Esophagus muscularis mucosa (tissue), 4 donors: ENCODE measurements around the gene SLC12A7. TPM values are rescaled to one million over a fixed set of nuclear protein-coding genes. Genes with fewer than 3 reads are reported as not detected.
"Not testable (repeated sequence)": the region's sequence is repeated elsewhere in the genome, so short reads cannot be mapped to it uniquely, and the experiment has no call there.

Experiments
- DNase-seq: peaks from one replicate; pipeline ENCODE4 v3.0.0-alpha.2; 2017; ENCODE audit errors: extremely low spot score
- H3K27ac ChIP-seq, 4 donors: fragments of 200-600 bp; sonication (generic); replicated peaks in 1 of 4; 1 replicate in 3 of 4; 2 replicates in 1 of 4; pipeline ENCODE4 v1.5.1; 2016 to 2019; ENCODE audit warnings: mild to moderate bottlenecking in 1 of 4
- H3K27me3 ChIP-seq, 4 donors: fragments of 200-600 bp; sonication (generic); one replicate each; pipeline versions ENCODE4 v1.5.1 to v1.6.0; 2016 to 2019
- H3K36me3 ChIP-seq, 4 donors: fragments of 200-600 bp; sonication (generic); one replicate each; pipeline ENCODE4 v1.5.1; 2016 to 2019
- H3K4me1 ChIP-seq, 4 donors: fragments of 200-600 bp; sonication (generic); one replicate each; pipeline ENCODE4 v1.5.1; 2016 to 2019
- H3K4me3 ChIP-seq, 4 donors: fragments of 200-600 bp; sonication (generic); 1 replicate in 2 of 4; 2 replicates in 2 of 4; pipeline ENCODE4 v1.5.1; 2016 to 2019; ENCODE audit warnings: mild to moderate bottlenecking in 4 of 4, moderate library complexity in 1 of 4
- H3K9me3 ChIP-seq, 4 donors: fragments of 200-600 bp; sonication (generic); 1 replicate in 3 of 4; 2 replicates in 1 of 4; pipeline ENCODE4 v1.5.1; 2016 to 2019
- EP300 ChIP-seq: sonication (generic); formaldehyde crosslinking; IDR thresholded peaks from one replicate; pipeline ENCODE4 v1.6.1; 2017; ENCODE audit warnings: antibody characterized with exemption
- POLR2A ChIP-seq: fragments of 450-650 bp; IDR thresholded peaks from one replicate; pipeline ENCODE4 v1.6.1; 2017; ENCODE audit warnings: antibody characterized with exemption, moderate library complexity, mild to moderate bottlenecking, low read depth
- POLR2AphosphoS5 ChIP-seq, 2 donors: sonication (generic); formaldehyde crosslinking; IDR thresholded peaks; one replicate each; pipeline ENCODE4 v1.6.1; 2017; ENCODE audit warnings: antibody characterized with exemption in 2 of 2
- WGBS: methylation state at CpG from one replicate; pipeline ENCODE4 v1.1.5; 2018; 5-methylcytosine and 5-hydroxymethylcytosine counted together
- intact Hi-C: fragments of 100-400 bp; cut with DNase I; formaldehyde crosslinking; loops from one replicate; pipeline ENCODE4 v1.15.1; 2023
- total RNA-seq, 4 donors: library from RNA; depleted of rRNA; stranded (reverse); fragments of >200 nt; gene quantifications; one replicate each; pipeline versions ENCODE4 v1.1.0 to v1.2.1, GENCODE V29; 2016
- TF ChIP-seq, protein P1 (sequence below), 3 experiments: fragments of 200-600 bp in 2 of 3; fragments of 450-650 bp in 1 of 3; sonication (generic) in 2 of 3; IDR thresholded peaks; one replicate each; pipeline ENCODE4 v1.5.1; 2017 to 2019; ENCODE audit warnings: antibody characterized with exemption in 3 of 3, mild to moderate bottlenecking in 2 of 3, moderate library complexity in 1 of 3

Gene SLC12A7
- total RNA-seq, 4 donors from 2014 or later, result 21.6 to 35.8 (median 25.4) TPM

GRCh38 chr5:1028481-1029281, 83.2 kb downstream of the SLC12A7 start:
- Histone ChIP-seq H3K27me3 (peaks cover 0 to 48% (median 2%) of the 10 kb centered on the region in 4 donors), H3K27ac (no peak overlapping the region), H3K4me1 (no peaks in the 10 kb centered on the region), H3K9me3 (no peaks in the 10 kb centered on the region), H3K4me3 (no peak overlapping the region), H3K36me3 (no peaks in the 10 kb centered on the region)
- intact Hi-C loops, result no loop called here
- WGBS, result 85% methylated on average over 22 of the region's 26 CpGs
- no peak for DNase-seq
- TF ChIP-seq, protein P1, sequence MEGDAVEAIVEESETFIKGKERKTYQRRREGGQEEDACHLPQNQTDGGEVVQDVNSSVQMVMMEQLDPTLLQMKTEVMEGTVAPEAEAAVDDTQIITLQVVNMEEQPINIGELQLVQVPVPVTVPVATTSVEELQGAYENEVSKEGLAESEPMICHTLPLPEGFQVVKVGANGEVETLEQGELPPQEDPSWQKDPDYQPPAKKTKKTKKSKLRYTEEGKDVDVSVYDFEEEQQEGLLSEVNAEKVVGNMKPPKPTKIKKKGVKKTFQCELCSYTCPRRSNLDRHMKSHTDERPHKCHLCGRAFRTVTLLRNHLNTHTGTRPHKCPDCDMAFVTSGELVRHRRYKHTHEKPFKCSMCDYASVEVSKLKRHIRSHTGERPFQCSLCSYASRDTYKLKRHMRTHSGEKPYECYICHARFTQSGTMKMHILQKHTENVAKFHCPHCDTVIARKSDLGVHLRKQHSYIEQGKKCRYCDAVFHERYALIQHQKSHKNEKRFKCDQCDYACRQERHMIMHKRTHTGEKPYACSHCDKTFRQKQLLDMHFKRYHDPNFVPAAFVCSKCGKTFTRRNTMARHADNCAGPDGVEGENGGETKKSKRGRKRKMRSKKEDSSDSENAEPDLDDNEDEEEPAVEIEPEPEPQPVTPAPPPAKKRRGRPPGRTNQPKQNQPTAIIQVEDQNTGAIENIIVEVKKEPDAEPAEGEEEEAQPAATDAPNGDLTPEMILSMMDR (IDR thresholded peaks at IDR 0.05), result no peak
- no peak for TF ChIP-seq POLR2AphosphoS5 (IDR thresholded peaks at IDR 0.05)
- TF ChIP-seq POLR2A, result no peak
- TF ChIP-seq EP300, result no peak

GRCh38 chr5:1027631-1028441, 84.0 kb downstream of the SLC12A7 start:
- 90% methylated on average over 29 of the region's 40 CpGs for WGBS
- TF ChIP-seq, protein P1 (IDR thresholded peaks at IDR 0.05), result no peak

GRCh38 chr5:1026700-1027621, 84.9 kb downstream of the SLC12A7 start:
- WGBS, result 85% methylated on average over 22 of the region's 29 CpGs
- Histone ChIP-seq H3K36me3 (no peaks in the 10 kb centered on the region), H3K27me3 (peaks cover 0 to 38% (median 0%) of the 10 kb centered on the region in 4 donors), H3K27ac (no peak overlapping the region), H3K9me3 (no peaks in the 10 kb centered on the region), H3K4me3 (no peak overlapping the region), H3K4me1 (no peaks in the 10 kb centered on the region)
- TF ChIP-seq, protein P1 (IDR thresholded peaks at IDR 0.05), result no peak
- TF ChIP-seq POLR2A (no peak), POLR2AphosphoS5 (IDR thresholded peaks at IDR 0.05) (no peak), EP300 (no peak)
- intact Hi-C loops, result no loop called here
- DNase-seq, result no peak

More at GRCh38 chr5:1027631-1028441, 84.0 kb downstream of the SLC12A7 start:
- Histone ChIP-seq H3K9me3 (no peaks in the 10 kb centered on the region), H3K4me1 (no peaks in the 10 kb centered on the region), H3K27ac (no peak overlapping the region), H3K36me3 (no peaks in the 10 kb centered on the region), H3K4me3 (no peak overlapping the region), H3K27me3 (peaks cover 0 to 45% (median 2%) of the 10 kb centered on the region in 4 donors)
- no peak for DNase-seq
- intact Hi-C loops, result no loop called here

DNA sequence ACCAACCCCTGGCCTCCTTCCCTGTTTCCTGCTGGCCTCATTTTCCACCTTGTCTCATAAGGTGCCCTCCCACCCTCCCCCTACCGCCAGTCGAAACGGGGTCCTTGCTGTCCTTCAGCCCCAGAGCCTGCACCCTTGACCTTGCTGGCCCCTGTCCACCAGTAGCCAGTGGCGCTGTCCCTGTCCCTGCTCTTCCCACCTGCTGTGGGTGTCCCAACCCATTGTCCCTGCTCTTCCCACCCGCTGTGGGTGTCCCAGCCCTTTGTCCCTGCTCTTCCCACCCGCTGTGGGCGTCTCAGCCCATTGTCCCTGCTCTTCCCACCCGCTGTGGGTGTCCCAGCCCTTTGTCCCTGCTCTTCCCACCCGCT, 89.9 kb downstream of the SLC12A7 start:
- H3K9me3 ChIP-seq, H3K4me3 ChIP-seq, DNase-seq, H3K27me3 ChIP-seq, H3K36me3 ChIP-seq, H3K4me1 ChIP-seq, intact Hi-C loops, H3K27ac ChIP-seq: not testable (repeated sequence)
- WGBS, result 77% methylated on average over 6 of the region's 9 CpGs
